ENCODE results near the gene SPSB1. TPM values are rescaled to one million over a fixed set of nuclear protein-coding genes. Genes with fewer than 3 reads are reported as not detected.

SPSB1 gene
- total RNA-seq, 1 donor from 2014 or later: 17.6 TPM

GRCh38 chr1:9321480-9321849 lies 28.8 kb downstream of the SPSB1 start:
- Histone ChIP-seq H3K27ac (replicated peaks) (no peak overlapping the region), H3K36me3 (no peaks in the 10 kb centered on the region), H3K4me1 (peaks cover 84% of the 10 kb centered on the region), H3K4me3 (no peak overlapping the region), H3K27me3 (ENCODE audit: low read depth) (no peaks in the 10 kb centered on the region), H3K9me3 (replicated peaks) (no peaks in the 10 kb centered on the region)
- TF ChIP-seq CTCF (IDR thresholded peaks at IDR 0.05; ENCODE audit: borderline replicate concordance): no peak
- no peak for DNase-seq
- intact Hi-C loops (cut with micrococcal nuclease): no loop called here

GRCh38 chr1:9321986-9322660 lies 29.4 kb downstream of the SPSB1 start:
- TF ChIP-seq CTCF (IDR thresholded peaks at IDR 0.05; ENCODE audit: borderline replicate concordance): no peak
- no peak for DNase-seq
- no peak overlapping the region for H3K4me3 ChIP-seq
- H3K36me3 ChIP-seq: no peaks in the 10 kb centered on the region
- no peaks in the 10 kb centered on the region for H3K9me3 ChIP-seq (replicated peaks)
- intact Hi-C loops (cut with micrococcal nuclease): no loop called here
- H3K27me3 ChIP-seq (ENCODE audit: low read depth): no peaks in the 10 kb centered on the region
- H3K27ac ChIP-seq (replicated peaks): no peak overlapping the region
- peaks cover 91% of the 10 kb centered on the region for H3K4me1 ChIP-seq

- DNase-seq: peak; percentile 49
- no peaks in the 10 kb centered on the region for H3K9me3 ChIP-seq (replicated peaks)
- no peaks in the 10 kb centered on the region for H3K27me3 ChIP-seq (ENCODE audit: low read depth)
- peak; percentile 44 for TF ChIP-seq CTCF (IDR thresholded peaks at IDR 0.05; ENCODE audit: borderline replicate concordance)
- H3K36me3 ChIP-seq: no peaks in the 10 kb centered on the region
- H3K4me1 ChIP-seq: peaks cover 90% of the 10 kb centered on the region
- H3K27ac ChIP-seq (replicated peaks): no peak overlapping the region
- H3K4me3 ChIP-seq: no peak overlapping the region
- intact Hi-C loops (cut with micrococcal nuclease): no loop called here
These were observed 30.1 kb downstream of the SPSB1 start for GRCh38 chr1:9322661-9323244.

- Histone ChIP-seq H3K27me3 (ENCODE audit: low read depth) (no peaks in the 10 kb centered on the region), H3K36me3 (no peaks in the 10 kb centered on the region), H3K27ac (replicated peaks) (no peak overlapping the region), H3K4me3 (no peak overlapping the region), H3K9me3 (replicated peaks) (no peaks in the 10 kb centered on the region), H3K4me1 (peaks cover 76% of the 10 kb centered on the region)
- TF ChIP-seq CTCF (IDR thresholded peaks at IDR 0.05; ENCODE audit: borderline replicate concordance): no peak
- intact Hi-C loops (cut with micrococcal nuclease): no loop called here
- DNase-seq: no peak
These were observed 31.8 kb downstream of the SPSB1 start for GRCh38 chr1:9324246-9325096.

- H3K27ac ChIP-seq (replicated peaks): peak overlapping the region; percentile 36
- no peaks in the 10 kb centered on the region for H3K9me3 ChIP-seq (replicated peaks)
- H3K27me3 ChIP-seq (ENCODE audit: low read depth): no peaks in the 10 kb centered on the region
- H3K4me1 ChIP-seq: peaks cover 57% of the 10 kb centered on the region
- intact Hi-C loops (cut with micrococcal nuclease): no loop called here
- no peak for DNase-seq
- no peak for TF ChIP-seq CTCF (IDR thresholded peaks at IDR 0.05; ENCODE audit: borderline replicate concordance)
- H3K4me3 ChIP-seq: no peak overlapping the region
- H3K36me3 ChIP-seq: no peaks in the 10 kb centered on the region
These were observed 33.9 kb downstream of the SPSB1 start for GRCh38 chr1:9326596-9326995.
